HepG2 (cell line): ENCODE measurements around the gene RAD54L2. TPM values are rescaled to one million over a fixed set of nuclear protein-coding genes. Genes with fewer than 3 reads are reported as not detected.

Experiments
- ATF1 ChIP-seq: IDR thresholded peaks from 2 replicates; pipeline ENCODE4 v1.6.1; 2016; ENCODE audit warnings: mild to moderate bottlenecking, control low read depth
- CHD4 ChIP-seq: fragments of 200-600 bp; sonication (generic); IDR thresholded peaks from 2 replicates; pipeline ENCODE4 v1.7.0; 2017; ENCODE audit warnings: mild to moderate bottlenecking, low read length, borderline replicate concordance
- CSRNP1 ChIP-seq: sonication (generic); formaldehyde crosslinking; IDR thresholded peaks from 2 replicates; pipeline ENCODE4 v1.8.1; 2023; ENCODE audit warnings: mild to moderate bottlenecking, missing genetic modification reagents
- KLF13 ChIP-seq: sonication (generic); formaldehyde crosslinking; IDR thresholded peaks from 2 replicates; pipeline ENCODE4 v1.4.0; 2020; ENCODE audit warnings: mild to moderate bottlenecking, missing genetic modification reagents
- MAZ ChIP-seq, 2 experiments: sonication (generic) in 1 of 2; formaldehyde crosslinking in 1 of 2; IDR thresholded peaks; 2 replicates each; pipeline versions ENCODE4 v1.5.0 to v1.6.1; 2012 to 2020; ENCODE audit warnings: low read depth in 2 of 2, mild to moderate bottlenecking in 2 of 2, borderline replicate concordance in 1 of 2, improper control_type of control experiment in 1 of 2, low read length in 1 of 2, missing genetic modification reagents in 1 of 2, moderate library complexity in 1 of 2
- PRDM4 ChIP-seq: sonication (generic); formaldehyde crosslinking; IDR thresholded peaks from 2 replicates; pipeline ENCODE4 v1.9.0; 2021; ENCODE audit warnings: missing genetic modification reagents, borderline replicate concordance
- SALL1 ChIP-seq: sonication (generic); formaldehyde crosslinking; IDR thresholded peaks from 2 replicates; pipeline ENCODE4 v1.8.0; 2022; ENCODE audit warnings: mild to moderate bottlenecking, missing genetic modification reagents
- SP4 ChIP-seq: sonication (generic); formaldehyde crosslinking; IDR thresholded peaks from 2 replicates; pipeline ENCODE4 v1.8.1; 2023; ENCODE audit warnings: mild to moderate bottlenecking, missing genetic modification reagents
- SP5 ChIP-seq: IDR thresholded peaks from 2 replicates; pipeline ENCODE4 v1.6.1; 2016; ENCODE audit warnings: low read depth, borderline replicate concordance
- TEAD3 ChIP-seq: optimal IDR thresholded peaks from 2 replicates; pipeline ENCODE3; 2016; ENCODE audit warnings: borderline replicate concordance
- U2AF1 ChIP-seq: fragments of 200-400 bp; formaldehyde crosslinking; optimal IDR thresholded peaks from 2 replicates; pipeline ENCODE3; 2017; ENCODE audit warnings: mild to moderate bottlenecking, low read depth, low read length
- USF2 ChIP-seq, 2 experiments: sonication (generic) in 1 of 2; formaldehyde crosslinking in 1 of 2; IDR thresholded peaks; 2 replicates each; pipeline versions ENCODE4 v1.5.1 to v1.6.1; 2011 to 2020; ENCODE audit warnings: borderline replicate concordance in 1 of 2, low read depth in 1 of 2, low read length in 1 of 2, mild to moderate bottlenecking in 1 of 2, missing genetic modification reagents in 1 of 2, moderate library complexity in 1 of 2
- ZNF326 ChIP-seq: sonication (generic); formaldehyde crosslinking; IDR thresholded peaks from 2 replicates; pipeline ENCODE4 v1.4.0; 2020; ENCODE audit warnings: missing genetic modification reagents, borderline replicate concordance
- ZNF33B ChIP-seq: sonication (generic); formaldehyde crosslinking; IDR thresholded peaks from 2 replicates; pipeline ENCODE4 v1.5.1; 2020; ENCODE audit warnings: mild to moderate bottlenecking, missing genetic modification reagents
- ZNF441 ChIP-seq: sonication (generic); formaldehyde crosslinking; IDR thresholded peaks from 2 replicates; pipeline ENCODE4 v1.7.0; 2021; ENCODE audit warnings: missing genetic modification reagents, borderline replicate concordance
- ZNF496 ChIP-seq: sonication (generic); formaldehyde crosslinking; IDR thresholded peaks from 2 replicates; pipeline ENCODE4 v1.8.1; 2023; ENCODE audit warnings: mild to moderate bottlenecking, moderate library complexity, missing genetic modification reagents; ENCODE audit not compliant: insufficient replicate concordance
- ZNF619 ChIP-seq: sonication (generic); formaldehyde crosslinking; IDR thresholded peaks from 2 replicates; pipeline ENCODE4 v1.4.0; 2020; ENCODE audit warnings: mild to moderate bottlenecking, missing genetic modification reagents
- ZNF670 ChIP-seq: sonication (generic); formaldehyde crosslinking; IDR thresholded peaks from 2 replicates; pipeline ENCODE4 v1.8.0; 2022; ENCODE audit warnings: mild to moderate bottlenecking, missing genetic modification reagents, borderline replicate concordance
- ZSCAN29 ChIP-seq: sonication (generic); formaldehyde crosslinking; conservative IDR thresholded peaks from 2 replicates; pipeline ENCODE4 v1.4.0; 2020; ENCODE audit warnings: mild to moderate bottlenecking, missing genetic modification reagents
- polyA plus RNA-seq, 8 experiments: library from polyadenylated mRNA; depleted of rRNA in 3 of 8; stranded (reverse) in 7 of 8; unstranded in 1 of 8; fragments of >200 nt; fragmentation: Illumina TruSeq in 4 of 8; extraction: Trizol in 4 of 8; gene quantifications; 2 replicates each; pipeline versions ENCODE4 v1.2.1 to v1.2.3, GENCODE V29; 2011 to 2016; ENCODE audit warnings: low read depth in 4 of 8, missing spikeins in 1 of 8, mixed read lengths in 1 of 8; ENCODE audit not compliant: insufficient read depth in 1 of 8
- total RNA-seq, 5 experiments: library from RNA; depleted of rRNA; stranded (reverse); fragments of >200 nt; fragmentation: Illumina TruSeq; extraction: Trizol; gene quantifications; 2 replicates each; pipeline ENCODE4 v1.2.3, GENCODE V29; 2016; ENCODE audit warnings: low read depth in 1 of 5

RAD54L2 gene
- total and polyA plus RNA-seq, 2 of the 13 experiments (the other 11 are each of a cell fraction or from before 2014, with no cell fraction given) = 5.5 to 14.8 TPM

- TF ChIP-seq USF2 (IDR thresholded peaks at IDR 0.05; ENCODE audit: low read depth, low read length) = no peak
- TF ChIP-seq USF2 (CRISPR knock-in tag; IDR thresholded peaks at IDR 0.05; ENCODE audit: borderline replicate concordance) = no peak; the same call in 1 of the 2 replicates
- TF ChIP-seq ATF1 (CRISPR knock-in tag) = no peak
- TF ChIP-seq MAZ (IDR thresholded peaks at IDR 0.05; ENCODE audit: borderline replicate concordance, low read depth, low read length) = peak; percentile 67; the same call in 1 of the 2 replicates
- TF ChIP-seq MAZ (CRISPR knock-in tag; IDR thresholded peaks at IDR 0.05; ENCODE audit: low read depth) = peak; percentile 94
- TF ChIP-seq SALL1 = peak; percentile 90
- TF ChIP-seq KLF13 (CRISPR knock-in tag) = peak; percentile 70; the same call in 1 of the 2 replicates
- TF ChIP-seq ZNF496 (CRISPR knock-in tag) = no peak
- TF ChIP-seq PRDM4 (CRISPR knock-in tag) = 0 out of 2 replicates have a peak, but pooled peaks have one; percentile 60
- TF ChIP-seq ZNF441 = peak; percentile 80; the same call in 1 of the 2 replicates
- 0 out of 2 replicates have a peak, but pooled peaks have one; percentile 74 for TF ChIP-seq ZNF619 (CRISPR knock-in tag)
- 0 out of 2 replicates have a peak, but pooled peaks have one; percentile 27 for TF ChIP-seq ZNF33B (CRISPR knock-in tag)
- peak; percentile 88 for TF ChIP-seq SP4 (CRISPR knock-in tag)
- no peak for TF ChIP-seq ZNF326 (CRISPR knock-in tag)
- TF ChIP-seq ZSCAN29 = no peak
- 0 out of 2 replicates have a peak, but pooled peaks have one; percentile 28 for TF ChIP-seq SP5 (CRISPR knock-in tag)
- no peak for TF ChIP-seq ZNF670 (CRISPR knock-in tag)
- peak; percentile 81 for TF ChIP-seq TEAD3 (CRISPR knock-in tag)
- TF ChIP-seq U2AF1 = peak; percentile 61
- no peak for TF ChIP-seq CHD4
- peak; percentile 68 for TF ChIP-seq CSRNP1 (CRISPR knock-in tag)
Measured at GRCh38 chr3:51538459-51539290, at the start of gene RAD54L2 (continued).
